K562 (cell line): ENCODE measurements around the gene MON1A. TPM values are rescaled to one million over a fixed set of nuclear protein-coding genes. Genes with fewer than 3 reads are reported as not detected.

Experiments
- CBX8 ChIP-seq: fragments of 200-600 bp; sonication (generic); IDR thresholded peaks from 2 replicates; pipeline ENCODE4 v1.6.1; 2012; ENCODE audit warnings: borderline replicate concordance, mixed run types, low read depth, mild to moderate bottlenecking, moderate library complexity, mixed read lengths, low read length, control low read depth, inconsistent platforms; ENCODE audit not compliant: poor library complexity, severe bottlenecking; ENCODE audit errors: extremely low read depth
- ELF1 ChIP-seq: fragments of 200-800 bp; sonication (Bioruptor generic); IDR thresholded peaks from 2 replicates; pipeline ENCODE4 v1.6.1; 2016; ENCODE audit warnings: missing genetic modification characterization, missing compliant biosample characterization
- FOXK1 ChIP-seq: sonication (generic); formaldehyde crosslinking; IDR thresholded peaks from 2 replicates; pipeline ENCODE4 v1.8.0; 2022; ENCODE audit warnings: missing genetic modification reagents, mild to moderate bottlenecking, borderline replicate concordance
- GATAD2B ChIP-seq: fragments of 450-650 bp; IDR thresholded peaks from 2 replicates; pipeline ENCODE4 v1.6.1; 2017; ENCODE audit warnings: mild to moderate bottlenecking, borderline replicate concordance
- HDAC1 ChIP-seq, 2 experiments: fragments of 450-650 bp; IDR thresholded peaks; 2 replicates each; pipeline ENCODE4 v1.6.1; 2016 to 2017; ENCODE audit warnings: inconsistent platforms in 1 of 2, mild to moderate bottlenecking in 1 of 2, moderate library complexity in 1 of 2
- HNRNPL ChIP-seq: fragments of 200-400 bp; formaldehyde crosslinking; IDR thresholded peaks from 2 replicates; pipeline ENCODE4 v1.6.1; 2017; ENCODE audit warnings: low read depth, mild to moderate bottlenecking, low read length
- KAT7 ChIP-seq: sonication (generic); formaldehyde crosslinking; IDR thresholded peaks from 2 replicates; pipeline ENCODE4 v1.8.0; 2022; ENCODE audit warnings: missing genetic modification reagents, mild to moderate bottlenecking, borderline replicate concordance
- MYC ChIP-seq, 2 experiments: fragments of 250-450 bp in 1 of 2; sonication (Bioruptor Pico) in 1 of 2; IDR thresholded peaks; 2 replicates each; pipeline versions ENCODE4 v1.5.1 to v1.6.1; 2012 to 2021; ENCODE audit warnings: low read depth in 2 of 2, borderline replicate concordance in 1 of 2, improper control_type of control experiment in 1 of 2, low read length in 1 of 2, mild to moderate bottlenecking in 1 of 2, moderate library complexity in 1 of 2
- NRF1 ChIP-seq, 2 experiments: fragments of 450-650 bp; IDR thresholded peaks in 1 of 2; conservative IDR thresholded peaks in 1 of 2; 2 replicates each; pipeline ENCODE4 v1.6.1; 2014; ENCODE audit warnings: mild to moderate bottlenecking in 2 of 2
- PHF20 ChIP-seq: fragments of 450-650 bp; IDR thresholded peaks from 2 replicates; pipeline ENCODE4 v1.6.1; 2018; ENCODE audit not compliant: partially characterized antibody
- PHF8 ChIP-seq: fragments of 200-600 bp; sonication (generic); IDR thresholded peaks from 2 replicates; pipeline ENCODE4 v1.6.1; 2012; ENCODE audit warnings: mixed run types, mild to moderate bottlenecking, inconsistent platforms, low read length, moderate library complexity, borderline replicate concordance
- POLR2G ChIP-seq: fragments of 200-400 bp; formaldehyde crosslinking; IDR thresholded peaks from 2 replicates; pipeline ENCODE4 v1.6.1; 2017; ENCODE audit warnings: low read depth, mild to moderate bottlenecking, antibody characterized with exemption, low read length, moderate library complexity
- polyA plus RNA-seq, 8 experiments: library from polyadenylated mRNA; depleted of rRNA in 4 of 8; stranded (reverse) in 5 of 8; unstranded in 3 of 8; fragments of >200 nt; fragmentation: Nextera tagmentation in 2 of 8; fragmentation: Illumina TruSeq in 1 of 8; extraction: Ambion mirVana in 2 of 8; extraction: Trizol in 1 of 8; gene quantifications; 2 replicates each; pipeline versions ENCODE4 v1.2.1 to v1.2.3, GENCODE V29; 2011 to 2014; ENCODE audit warnings: inconsistent platforms in 1 of 8, missing spikeins in 1 of 8
- total RNA-seq, 7 experiments: library from RNA; depleted of rRNA in 6 of 7; stranded (reverse); fragments of >200 nt in 6 of 7; fragmentation: Illumina TruSeq in 2 of 7; extraction: Trizol in 2 of 7; gene quantifications; 2 replicates each; pipeline versions ENCODE4 v1.2.1 to v1.2.3, GENCODE V29; 2011 to 2021; ENCODE audit warnings: low replicate concordance in 1 of 7
- TF ChIP-seq, protein P1 (sequence below): fragments of 250-450 bp; sonication (Bioruptor Pico); IDR thresholded peaks from 2 replicates; pipeline ENCODE4 v1.4.0; 2020
- TF ChIP-seq, protein P2 (sequence below): sonication (generic); formaldehyde crosslinking; IDR thresholded peaks from 2 replicates; pipeline ENCODE4 v1.8.0; 2022; ENCODE audit warnings: missing genetic modification reagents, mild to moderate bottlenecking, moderate library complexity, borderline replicate concordance
- TF ChIP-seq, protein P3 (sequence below): sonication (generic); formaldehyde crosslinking; IDR thresholded peaks from 2 replicates; pipeline ENCODE4 v1.9.0; 2022; ENCODE audit warnings: mild to moderate bottlenecking, missing genetic modification reagents
- TF ChIP-seq, protein P4 (sequence below): fragments of 250-450 bp; sonication (Bioruptor Pico); IDR thresholded peaks from 2 replicates; pipeline ENCODE4 v1.5.0; 2020; ENCODE audit warnings: mild to moderate bottlenecking

The MON1A gene
- total and polyA plus RNA-seq, 9 of the 15 experiments (the other 6 are each of a cell fraction or from before 2014, with no cell fraction given) = 1.1 to 13.8 (median 6.8) TPM

DNA sequence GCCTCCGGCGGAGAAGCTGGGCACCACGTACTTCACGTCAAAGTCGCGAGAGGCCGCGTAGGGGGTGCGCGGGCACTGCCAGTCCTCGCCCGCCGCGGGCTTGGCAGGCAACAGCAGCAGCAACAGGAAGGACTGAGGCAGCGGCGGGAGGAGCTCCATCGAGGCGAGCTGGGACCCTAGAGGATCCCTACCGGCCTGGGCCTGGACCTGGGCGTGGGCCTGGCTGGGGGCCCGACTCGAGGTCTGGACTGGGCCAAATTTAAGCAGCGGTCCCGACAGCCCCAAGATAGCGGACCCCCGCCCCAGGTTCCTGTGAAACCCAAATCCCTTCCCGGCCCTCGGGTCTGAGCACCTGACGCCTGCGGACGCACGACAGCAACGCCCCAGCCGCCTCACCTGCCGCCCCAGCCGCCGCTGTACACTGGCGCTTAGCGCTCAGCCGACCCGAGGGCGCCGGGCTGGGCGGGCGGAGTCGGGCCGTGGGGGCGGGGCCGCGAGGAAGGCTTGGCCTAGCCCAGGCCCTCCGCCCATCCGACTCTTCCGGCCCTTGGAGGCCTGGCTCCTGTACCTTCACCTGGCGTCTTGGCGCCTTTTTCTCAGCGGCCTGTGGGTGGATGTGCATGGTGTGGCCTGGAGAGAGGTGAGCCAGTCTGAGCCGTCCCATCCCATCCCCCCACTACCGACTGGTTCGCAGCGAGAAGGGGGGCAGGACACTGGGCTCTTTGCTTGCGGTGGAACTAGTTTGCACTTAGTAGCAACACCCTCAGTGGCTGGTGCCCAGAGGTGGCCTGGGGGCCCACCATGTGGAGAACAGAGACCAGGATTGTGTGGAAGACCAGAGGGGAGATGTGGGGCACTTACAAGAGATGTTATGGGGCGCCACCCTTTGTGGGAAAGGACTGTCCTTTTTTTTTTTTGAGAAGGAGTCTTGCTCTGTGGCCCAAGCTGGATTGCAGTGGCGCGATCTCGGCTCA is 25.9 kb downstream of the MON1A start, which contains the start of gene MST1R (continued):
- TF ChIP-seq, protein P1, sequence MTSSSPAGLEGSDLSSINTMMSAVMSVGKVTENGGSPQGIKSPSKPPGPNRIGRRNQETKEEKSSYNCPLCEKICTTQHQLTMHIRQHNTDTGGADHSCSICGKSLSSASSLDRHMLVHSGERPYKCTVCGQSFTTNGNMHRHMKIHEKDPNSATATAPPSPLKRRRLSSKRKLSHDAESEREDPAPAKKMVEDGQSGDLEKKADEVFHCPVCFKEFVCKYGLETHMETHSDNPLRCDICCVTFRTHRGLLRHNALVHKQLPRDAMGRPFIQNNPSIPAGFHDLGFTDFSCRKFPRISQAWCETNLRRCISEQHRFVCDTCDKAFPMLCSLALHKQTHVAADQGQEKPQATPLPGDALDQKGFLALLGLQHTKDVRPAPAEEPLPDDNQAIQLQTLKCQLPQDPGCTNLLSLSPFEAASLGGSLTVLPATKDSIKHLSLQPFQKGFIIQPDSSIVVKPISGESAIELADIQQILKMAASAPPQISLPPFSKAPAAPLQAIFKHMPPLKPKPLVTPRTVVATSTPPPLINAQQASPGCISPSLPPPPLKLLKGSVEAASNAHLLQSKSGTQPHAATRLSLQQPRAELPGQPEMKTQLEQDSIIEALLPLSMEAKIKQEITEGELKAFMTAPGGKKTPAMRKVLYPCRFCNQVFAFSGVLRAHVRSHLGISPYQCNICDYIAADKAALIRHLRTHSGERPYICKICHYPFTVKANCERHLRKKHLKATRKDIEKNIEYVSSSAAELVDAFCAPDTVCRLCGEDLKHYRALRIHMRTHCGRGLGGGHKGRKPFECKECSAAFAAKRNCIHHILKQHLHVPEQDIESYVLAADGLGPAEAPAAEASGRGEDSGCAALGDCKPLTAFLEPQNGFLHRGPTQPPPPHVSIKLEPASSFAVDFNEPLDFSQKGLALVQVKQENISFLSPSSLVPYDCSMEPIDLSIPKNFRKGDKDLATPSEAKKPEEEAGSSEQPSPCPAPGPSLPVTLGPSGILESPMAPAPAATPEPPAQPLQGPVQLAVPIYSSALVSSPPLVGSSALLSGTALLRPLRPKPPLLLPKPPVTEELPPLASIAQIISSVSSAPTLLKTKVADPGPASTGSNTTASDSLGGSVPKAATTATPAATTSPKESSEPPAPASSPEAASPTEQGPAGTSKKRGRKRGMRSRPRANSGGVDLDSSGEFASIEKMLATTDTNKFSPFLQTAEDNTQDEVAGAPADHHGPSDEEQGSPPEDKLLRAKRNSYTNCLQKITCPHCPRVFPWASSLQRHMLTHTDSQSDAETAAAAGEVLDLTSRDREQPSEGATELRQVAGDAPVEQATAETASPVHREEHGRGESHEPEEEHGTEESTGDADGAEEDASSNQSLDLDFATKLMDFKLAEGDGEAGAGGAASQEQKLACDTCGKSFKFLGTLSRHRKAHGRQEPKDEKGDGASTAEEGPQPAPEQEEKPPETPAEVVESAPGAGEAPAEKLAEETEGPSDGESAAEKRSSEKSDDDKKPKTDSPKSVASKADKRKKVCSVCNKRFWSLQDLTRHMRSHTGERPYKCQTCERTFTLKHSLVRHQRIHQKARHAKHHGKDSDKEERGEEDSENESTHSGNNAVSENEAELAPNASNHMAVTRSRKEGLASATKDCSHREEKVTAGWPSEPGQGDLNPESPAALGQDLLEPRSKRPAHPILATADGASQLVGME (CRISPR knock-in tag) = no peak
- TF ChIP-seq HNRNPL (peak; percentile 80; the same call in 1 of the 2 replicates), HDAC1 (IDR thresholded peaks at IDR 0.05) (peak in 1 of 2 experiments; percentile 60; a peak in 2 of 4 replicates), PHF20 (peak; percentile 29), MYC (IDR thresholded peaks at IDR 0.05; ENCODE audit: low read depth, low read length) (peak; percentile 37), MYC (CRISPR knock-in tag; IDR thresholded peaks at IDR 0.05; ENCODE audit: borderline replicate concordance, low read depth) (no peak), POLR2G (peak; percentile 91), ELF1 (tag) (no peak), GATAD2B (no peak), FOXK1 (CRISPR knock-in tag) (0 out of 2 replicates have a peak, but pooled peaks have one; percentile 67), PHF8 (peak; percentile 74; the same call in 1 of the 2 replicates), CBX8 (no peak), NRF1 (conservative IDR thresholded peaks at IDR 0.05 in 1 of 2, IDR thresholded peaks at IDR 0.05 in 1 of 2) (peak; percentile 18 to 45; a peak in 2 of 4 replicates), KAT7 (peak; percentile 72; the same call in 1 of the 2 replicates)
- TF ChIP-seq, protein P2, sequence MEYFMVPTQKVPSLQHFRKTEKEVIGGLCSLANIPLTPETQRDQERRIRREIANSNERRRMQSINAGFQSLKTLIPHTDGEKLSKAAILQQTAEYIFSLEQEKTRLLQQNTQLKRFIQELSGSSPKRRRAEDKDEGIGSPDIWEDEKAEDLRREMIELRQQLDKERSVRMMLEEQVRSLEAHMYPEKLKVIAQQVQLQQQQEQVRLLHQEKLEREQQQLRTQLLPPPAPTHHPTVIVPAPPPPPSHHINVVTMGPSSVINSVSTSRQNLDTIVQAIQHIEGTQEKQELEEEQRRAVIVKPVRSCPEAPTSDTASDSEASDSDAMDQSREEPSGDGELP (CRISPR knock-in tag) = peak; percentile 69; the same call in 1 of the 2 replicates
- TF ChIP-seq, protein P3, sequence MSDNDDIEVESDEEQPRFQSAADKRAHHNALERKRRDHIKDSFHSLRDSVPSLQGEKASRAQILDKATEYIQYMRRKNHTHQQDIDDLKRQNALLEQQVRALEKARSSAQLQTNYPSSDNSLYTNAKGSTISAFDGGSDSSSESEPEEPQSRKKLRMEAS = peak; percentile 65
- TF ChIP-seq, protein P4, sequence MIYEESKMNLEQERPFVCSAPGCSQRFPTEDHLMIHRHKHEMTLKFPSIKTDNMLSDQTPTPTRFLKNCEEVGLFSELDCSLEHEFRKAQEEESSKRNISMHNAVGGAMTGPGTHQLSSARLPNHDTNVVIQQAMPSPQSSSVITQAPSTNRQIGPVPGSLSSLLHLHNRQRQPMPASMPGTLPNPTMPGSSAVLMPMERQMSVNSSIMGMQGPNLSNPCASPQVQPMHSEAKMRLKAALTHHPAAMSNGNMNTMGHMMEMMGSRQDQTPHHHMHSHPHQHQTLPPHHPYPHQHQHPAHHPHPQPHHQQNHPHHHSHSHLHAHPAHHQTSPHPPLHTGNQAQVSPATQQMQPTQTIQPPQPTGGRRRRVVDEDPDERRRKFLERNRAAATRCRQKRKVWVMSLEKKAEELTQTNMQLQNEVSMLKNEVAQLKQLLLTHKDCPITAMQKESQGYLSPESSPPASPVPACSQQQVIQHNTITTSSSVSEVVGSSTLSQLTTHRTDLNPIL (CRISPR knock-in tag) = no peak
